Activated B cell treated with CpG ODN at 0.5 μM for 24 hours (primary cell): ENCODE data around the gene TDRD10. TPM values are rescaled to one million over a fixed set of nuclear protein-coding genes. Genes with fewer than 3 reads are reported as not detected.

Experiments used
- ATAC-seq: fragments of 200-7000 bp; cut with Tn5 transposase; one replicate; pipeline ENCODE4 v1.10.0; 2021; ENCODE audit warnings: low read depth, mild to moderate bottlenecking, moderate library complexity
- CTCF ChIA-PET: fragments of 350-600 bp; sonication (Branson Sonifier 250); formaldehyde crosslinking; loops from one replicate; lab custom pipeline; 2021; ENCODE audit warnings: antibody characterized with exemption; lab: Charles Lee
- POLR2A ChIA-PET: fragments of 350-600 bp; sonication (Branson Sonifier 250); formaldehyde crosslinking; loops from one replicate; lab custom pipeline; 2021; ENCODE audit warnings: antibody characterized with exemption; lab: Charles Lee
- DNase-seq: peaks from one replicate; pipeline ENCODE4 v3.0.0; 2022
- H3K27ac Mint-ChIP-seq: one replicate; pipeline ENCODE4 v1.8.0; 2020; ENCODE audit warnings: mixed read lengths
- H3K27me3 Mint-ChIP-seq: one replicate; pipeline ENCODE4 v1.8.0; 2021; ENCODE audit warnings: mixed read lengths
- H3K36me3 Mint-ChIP-seq: one replicate; pipeline ENCODE4 v1.8.0; 2021; ENCODE audit warnings: low read depth, mixed read lengths
- H3K4me1 Mint-ChIP-seq: one replicate; pipeline ENCODE4 v1.8.0; 2021; ENCODE audit warnings: mixed read lengths
- H3K4me3 Mint-ChIP-seq: one replicate; pipeline ENCODE4 v1.8.0; 2020; ENCODE audit warnings: mild to moderate bottlenecking, mixed read lengths
- H3K9me3 Mint-ChIP-seq: one replicate; pipeline ENCODE4 v1.8.0; 2020; ENCODE audit warnings: mixed read lengths
- CTCF ChIP-seq: fragments of 200-600 bp; IDR thresholded peaks from one replicate; pipeline ENCODE4 v1.8.0; 2022; ENCODE audit warnings: antibody characterized with exemption, mild to moderate bottlenecking
- intact Hi-C: fragments of 100-400 bp; cut with micrococcal nuclease; formaldehyde crosslinking; loops from one replicate; pipeline ENCODE4 v1.15.1; 2024
- total RNA-seq: library from RNA; stranded (reverse); gene quantifications from 2 replicates; pipeline ENCODE4 v1.2.3, GENCODE V29; 2022

Gene TDRD10
- total RNA-seq, 1 donor from 2014 or later, result not detected

GRCh38 chr1:154539486-154540483, 37.8 kb downstream of the TDRD10 start:
- intact Hi-C loops, result no loop called here
- no peak for DNase-seq
- no peak overlapping the region for H3K4me3 Mint-ChIP-seq
- no peaks in the 10 kb centered on the region for H3K36me3 Mint-ChIP-seq
- peaks cover 3% of the 10 kb centered on the region for H3K9me3 Mint-ChIP-seq
- no peak overlapping the region for H3K27ac Mint-ChIP-seq
- POLR2A ChIA-PET, result interaction anchor here (0.6 kb wide), 1 partner anchor 493 kb away, joined by 4 read pairs; no protein-coding TSS in a partner anchor
- ATAC-seq, result no peak
- CTCF ChIA-PET, result no interaction called here
- no peaks in the 10 kb centered on the region for H3K4me1 Mint-ChIP-seq
- peaks cover 19% of the 10 kb centered on the region for H3K27me3 Mint-ChIP-seq
- TF ChIP-seq CTCF, result no peak

- H3K27ac Mint-ChIP-seq, result no peak overlapping the region
- no peak for TF ChIP-seq CTCF
- no peaks in the 10 kb centered on the region for H3K36me3 Mint-ChIP-seq
- peaks cover 16% of the 10 kb centered on the region for H3K27me3 Mint-ChIP-seq
- CTCF ChIA-PET, result no interaction called here
- POLR2A ChIA-PET, result no interaction called here
- intact Hi-C loops, result no loop called here
- no peak overlapping the region for H3K4me3 Mint-ChIP-seq
- no peaks in the 10 kb centered on the region for H3K4me1 Mint-ChIP-seq
- no peak for ATAC-seq
- no peaks in the 10 kb centered on the region for H3K9me3 Mint-ChIP-seq
- no peak for DNase-seq
Measured at GRCh38 chr1:154541231-154541630, 39.2 kb downstream of the TDRD10 start.

GRCh38 chr1:154546264-154547063, 44.4 kb downstream of the TDRD10 start:
- DNase-seq, result peak; percentile 27
- no peak overlapping the region for H3K27ac Mint-ChIP-seq
- POLR2A ChIA-PET, result interaction anchor here (0.7 to 1.1 kb wide), 2 partner anchors 67 to 590 kb away, joined by 3 read pairs; no protein-coding TSS in a partner anchor
- intact Hi-C loops, result loop anchor here (1.0 to 2.0 kb wide), 4 partner anchors 67 to 218 kb away; no protein-coding TSS in a partner anchor
- no peaks in the 10 kb centered on the region for H3K27me3 Mint-ChIP-seq
- H3K4me3 Mint-ChIP-seq, result no peak overlapping the region
- CTCF ChIA-PET, result interaction anchor here (0.6 to 6.2 kb wide), 9 partner anchors 9 to 220 kb away, joined by 3 to 101 read pairs (median 3); no protein-coding TSS in a partner anchor
- TF ChIP-seq CTCF, result no peak
- peaks cover 29% of the 10 kb centered on the region for H3K36me3 Mint-ChIP-seq
- no peaks in the 10 kb centered on the region for H3K9me3 Mint-ChIP-seq
- peak; percentile 97 for ATAC-seq
- peaks cover 5% of the 10 kb centered on the region for H3K4me1 Mint-ChIP-seq

GRCh38 chr1:154547105-154547732, 45.2 kb downstream of the TDRD10 start:
- ATAC-seq (no peak), DNase-seq (no peak)
- POLR2A ChIA-PET, result interaction anchor here (0.7 to 1.1 kb wide), 2 partner anchors 68 to 589 kb away, joined by 3 read pairs; no protein-coding TSS in a partner anchor
- CTCF ChIA-PET, result interaction anchor here (0.6 to 6.2 kb wide), 9 partner anchors 8 to 220 kb away, joined by 3 to 101 read pairs (median 3); no protein-coding TSS in a partner anchor
- no peak for TF ChIP-seq CTCF
- H3K27ac Mint-ChIP-seq, result no peak overlapping the region
- peaks cover 37% of the 10 kb centered on the region for H3K36me3 Mint-ChIP-seq
- no peak overlapping the region for H3K4me3 Mint-ChIP-seq
- H3K4me1 Mint-ChIP-seq, result peaks cover 5% of the 10 kb centered on the region
- intact Hi-C loops, result loop anchor here (2.0 kb wide), 2 partner anchors 140 to 212 kb away; no protein-coding TSS in a partner anchor
- no peaks in the 10 kb centered on the region for H3K27me3 Mint-ChIP-seq
- H3K9me3 Mint-ChIP-seq, result no peaks in the 10 kb centered on the region
